Heart right ventricle (tissue), 16 donors: Measurements from ENCODE around the gene KSR1. TPM values are rescaled to one million over a fixed set of nuclear protein-coding genes. Genes with fewer than 3 reads are reported as not detected.

Experiments used
- ATAC-seq, 8 donors: fragments of 200-7000 bp; cut with Tn5 transposase; one replicate each; pipeline ENCODE4 v1.9.1; 2020; ENCODE audit warnings: mild to moderate bottlenecking in 8 of 8, moderate library complexity in 8 of 8, moderate number of reproducible peaks in 1 of 8
- DNase-seq, 2 donors: peaks; one replicate each; pipeline ENCODE4 v3.0.0-alpha.2; 2020
- H3K27ac ChIP-seq, 10 donors: fragments of 200-600 bp; sonication (generic) in 2 of 10; one replicate each; pipeline versions ENCODE4 v1.5.0 to v1.8.0; 2020 to 2022; ENCODE audit warnings: mild to moderate bottlenecking in 3 of 10
- H3K27me3 ChIP-seq, 7 donors: fragments of 200-600 bp; one replicate each; pipeline ENCODE4 v1.8.0; 2021 to 2022; ENCODE audit warnings: mild to moderate bottlenecking in 2 of 7
- H3K36me3 ChIP-seq, 9 donors: fragments of 200-600 bp; sonication (generic) in 1 of 9; one replicate each; pipeline versions ENCODE4 v1.5.0 to v1.8.0; 2020 to 2022; ENCODE audit warnings: mild to moderate bottlenecking in 2 of 9
- H3K4me1 ChIP-seq, 9 donors: fragments of 200-600 bp; sonication (generic) in 1 of 9; one replicate each; pipeline versions ENCODE4 v1.5.0 to v1.8.0; 2020 to 2022; ENCODE audit warnings: mild to moderate bottlenecking in 4 of 9
- H3K4me3 ChIP-seq, 10 donors: fragments of 200-600 bp; sonication (generic) in 2 of 10; one replicate each; pipeline versions ENCODE4 v1.5.0 to v1.8.0; 2020 to 2022; ENCODE audit warnings: mild to moderate bottlenecking in 7 of 10, moderate library complexity in 2 of 10
- H3K9me3 ChIP-seq, 11 donors: fragments of 200-600 bp in 10 of 11; sonication (generic) in 2 of 11; one replicate each; pipeline versions ENCODE4 v1.5.0 to v1.8.0; 2013 to 2022; ENCODE audit warnings: mild to moderate bottlenecking in 2 of 11, control low read depth in 1 of 11, moderate library complexity in 1 of 11
- CTCF ChIP-seq, 9 donors: fragments of 200-600 bp; sonication (generic) in 2 of 9; IDR thresholded peaks; one replicate each; pipeline versions ENCODE4 v1.5.0 to v1.8.0; 2021 to 2022; ENCODE audit warnings: antibody characterized with exemption in 9 of 9, mild to moderate bottlenecking in 5 of 9, moderate library complexity in 1 of 9
- WGBS, 2 donors: extraction: QIAGEN DNeasy Blood & Tissue Kit; methylation state at CpG; one replicate each; pipeline ENCODE4 v1.1.7; 2013; ENCODE audit warnings: inconsistent platforms in 1 of 2; 5-methylcytosine and 5-hydroxymethylcytosine counted together
- intact Hi-C, 10 donors: fragments of 100-400 bp; cut with DNase I; formaldehyde crosslinking; loops; one replicate each; pipeline versions ENCODE4 v1.11.1 to v1.14.2; 2022
- polyA plus RNA-seq, 2 donors: library from polyadenylated mRNA; stranded (reverse); fragments of 200-250 nt; gene quantifications; one replicate each; pipeline ENCODE4 v1.2.3, GENCODE V29; 2013
- total RNA-seq, 10 donors: library from RNA; stranded (reverse); fragmentation: NEBNext Ultra II Directional in 3 of 10; extraction: Animal tissue kit (Norgen Biotek cat#: 25700) in 3 of 10; gene quantifications; one replicate each; pipeline versions ENCODE4 v1.2.1 to v1.2.4, GENCODE V29; 2021 to 2023
- donor health status: Arrhythmogenic right ventricular cardiomyopathy.
- donor health status: ischemic (EF 13 %, LVEDD 7.1; RV severe dilation, severe dysfunction).
- donor health status: healthy with polysubstance abuse.
- donor health status: DM: no; HTN: yes; CAD: no.
- donor health status: DM: no; HTN: no; CAD: no.
- donor health status: ischemic (EF 25% LVEDD 6.9; RV normal size, moderate dysfunction).
- donor health status: ischemic (EF 25% LVEDD 5.7; RV mildly dilated, moderate dysfunction).
- donor health status: healthy.
- donor health status: DM: yes; HTN: yes; CAD: no.
- donor health status: Ischemic cardiomyopathy.
- donor health status: ischemic (EF 35%, LVEDD 5.7; RV mildly dilated, moderate dysfunction).
- donor health status: nonischemic (EF 11% LVEDD 7.7; RV severe dilation, severe dysfunction).
- donor health status: DM: yes; HTN: yes; CAD: no.
- donor health status: PGD.
- donor health status: ischemic (EF 29% LVEDD 5.4; RV normal size, mild dysfunction).
- donor health status: nonischemic (EF 23%, LVEDD 6.1; RV moderate dilation, normal function).

KSR1 gene
- total and polyA plus RNA-seq, 12 donors: 5.6 to 19.6 (median 8.6) TPM

DNA sequence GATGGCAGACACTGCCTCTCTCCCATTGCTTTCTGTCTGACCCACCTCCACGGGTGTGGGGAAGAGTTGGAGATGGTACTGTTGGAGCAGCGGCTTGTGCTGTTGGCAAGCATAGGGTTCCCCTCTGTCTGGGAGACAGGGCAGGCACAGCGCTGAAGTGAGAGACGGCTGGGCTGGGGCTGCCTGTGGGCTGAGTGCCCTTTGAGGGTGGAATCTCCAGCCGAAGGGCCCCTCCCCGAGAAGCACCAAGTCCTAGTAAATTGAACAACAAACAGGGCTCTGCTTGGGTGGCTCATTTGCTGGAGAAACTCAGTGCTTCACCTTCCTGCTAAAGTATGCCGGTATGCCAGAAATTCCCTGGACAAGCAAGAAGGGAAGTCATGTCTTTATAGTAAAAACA, 79.7 kb downstream of the KSR1 start:
- no peak for TF ChIP-seq CTCF (IDR thresholded peaks at IDR 0.05)
- 73 to 79% methylated on average over 7 of the region's 7 CpGs for WGBS, 2 donors
- H3K4me3 ChIP-seq: no peak overlapping the region
- no peak for DNase-seq
- H3K27ac ChIP-seq: no peak overlapping the region
- no peaks in the 10 kb centered on the region for H3K9me3 ChIP-seq
- no peaks in the 10 kb centered on the region for H3K36me3 ChIP-seq
- no peaks in the 10 kb centered on the region for H3K27me3 ChIP-seq
- H3K4me1 ChIP-seq: peaks cover 4 to 63% (median 18%) of the 10 kb centered on the region in 9 donors
- ATAC-seq: no peak
- intact Hi-C loops: no loop called here

GRCh38 chr17:27536781-27537180, 80.5 kb downstream of the KSR1 start:
- intact Hi-C loops: no loop called here
- DNase-seq (no peak), ATAC-seq (no peak)
- Histone ChIP-seq H3K9me3 (no peaks in the 10 kb centered on the region), H3K27ac (no peak overlapping the region), H3K4me1 (peaks cover 4 to 63% (median 18%) of the 10 kb centered on the region in 9 donors), H3K27me3 (no peaks in the 10 kb centered on the region), H3K4me3 (no peak overlapping the region), H3K36me3 (no peaks in the 10 kb centered on the region)
- 90 to 96% methylated on average over 3 of the region's 3 CpGs for WGBS, 2 donors
- no peak for TF ChIP-seq CTCF (IDR thresholded peaks at IDR 0.05)

- no peak for DNase-seq
- TF ChIP-seq CTCF (IDR thresholded peaks at IDR 0.05): no peak
- Histone ChIP-seq H3K36me3 (no peaks in the 10 kb centered on the region), H3K27me3 (no peaks in the 10 kb centered on the region), H3K4me1 (peaks cover 4 to 52% (median 18%) of the 10 kb centered on the region in 9 donors), H3K9me3 (no peaks in the 10 kb centered on the region), H3K4me3 (no peak overlapping the region), H3K27ac (no peak overlapping the region)
- 90 to 91% methylated on average over 11 of the region's 11 CpGs for WGBS, 2 donors
- no peak for ATAC-seq
- intact Hi-C loops: no loop called here
These were observed 82.1 kb downstream of the KSR1 start for GRCh38 chr17:27538156-27538955.

DNA sequence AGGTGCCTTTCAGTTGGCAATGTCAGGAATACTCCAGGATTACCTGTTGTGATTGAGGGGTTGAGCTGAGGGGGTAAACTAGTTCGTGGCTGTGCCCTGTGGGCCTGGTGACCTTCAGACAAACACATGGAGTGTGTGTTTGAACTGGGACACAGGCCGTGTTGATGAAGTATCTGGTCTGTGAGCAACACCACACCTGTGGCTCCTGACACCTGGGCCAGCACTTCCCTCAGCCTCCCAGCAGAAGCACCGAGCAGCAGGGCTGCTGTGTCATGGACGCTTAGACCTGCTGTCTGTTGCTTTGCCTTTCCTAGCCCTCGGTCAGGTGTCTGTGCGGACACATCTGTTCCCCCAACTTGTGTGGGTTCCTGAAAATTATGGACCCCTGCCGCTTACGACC, 82.9 kb downstream of the KSR1 start:
- Histone ChIP-seq H3K9me3 (no peaks in the 10 kb centered on the region), H3K27me3 (no peaks in the 10 kb centered on the region), H3K4me3 (no peak overlapping the region), H3K4me1 (peaks cover 4 to 49% (median 18%) of the 10 kb centered on the region in 9 donors), H3K36me3 (no peaks in the 10 kb centered on the region), H3K27ac (no peak overlapping the region)
- 95 to 98% methylated on average over 8 of the region's 8 CpGs for WGBS, 2 donors
- no peak for TF ChIP-seq CTCF (IDR thresholded peaks at IDR 0.05)
- DNase-seq (no peak), ATAC-seq (no peak)
- intact Hi-C loops: no loop called here
